HG03469 (cell line): Measurements from ENCODE around the gene CEP68.
"Not testable (repeated sequence)": the region's sequence is repeated elsewhere in the genome, so short reads cannot be mapped to it uniquely, and the experiment has no call there.

ENCODE experiments used
- ATAC-seq: cut with Tn5 transposase; IDR thresholded peaks from one replicate; pipeline ENCODE4 v1.9.1; 2021; ENCODE audit warnings: mild to moderate bottlenecking, moderate library complexity, moderate number of reproducible peaks; ENCODE audit not compliant: unreplicated experiment

CEP68 gene

GRCh38 chr2:65030476-65031332, 25.5 kb upstream of the CEP68 start:
- ATAC-seq = no peak

- no peak for ATAC-seq
Observed at GRCh38 chr2:65031341-65032018, 24.7 kb upstream of the CEP68 start.

GRCh38 chr2:65032019-65032975, 23.9 kb upstream of the CEP68 start:
- no peak for ATAC-seq

- ATAC-seq = no peak
Observed at GRCh38 chr2:65033178-65033577, 23.0 kb upstream of the CEP68 start.

- ATAC-seq = not testable (repeated sequence)
Observed at GRCh38 chr2:65033667-65034066, 22.5 kb upstream of the CEP68 start.

GRCh38 chr2:65035351-65035943, 20.8 kb upstream of the CEP68 start:
- ATAC-seq = no peak

- no peak for ATAC-seq
Observed at GRCh38 chr2:65037178-65037577, 19.0 kb upstream of the CEP68 start.

GRCh38 chr2:65039640-65040039, 16.6 kb upstream of the CEP68 start:
- no peak for ATAC-seq

- ATAC-seq = no peak
Observed at GRCh38 chr2:65040400-65041261, 15.6 kb upstream of the CEP68 start.

GRCh38 chr2:65043001-65043400, 13.2 kb upstream of the CEP68 start:
- ATAC-seq = no peak

- ATAC-seq = no peak
Observed at GRCh38 chr2:65044097-65044735, 12.0 kb upstream of the CEP68 start.

GRCh38 chr2:65045651-65046050, 10.6 kb upstream of the CEP68 start:
- no peak for ATAC-seq

- no peak for ATAC-seq
Observed at GRCh38 chr2:65046633-65047407, 9.4 kb upstream of the CEP68 start.

GRCh38 chr2:65049010-65049639, 7.1 kb upstream of the CEP68 start:
- no peak for ATAC-seq

- no peak for ATAC-seq
Observed at GRCh38 chr2:65050931-65051330, 5.3 kb upstream of the CEP68 start.

GRCh38 chr2:65053199-65053598, 3.0 kb upstream of the CEP68 start:
- ATAC-seq = peak; percentile 57

GRCh38 chr2:65054749-65055421, 1.3 kb upstream of the CEP68 start:
- ATAC-seq = no peak
